ENCODE results near the gene SPATA46.

The SPATA46 gene

DNA sequence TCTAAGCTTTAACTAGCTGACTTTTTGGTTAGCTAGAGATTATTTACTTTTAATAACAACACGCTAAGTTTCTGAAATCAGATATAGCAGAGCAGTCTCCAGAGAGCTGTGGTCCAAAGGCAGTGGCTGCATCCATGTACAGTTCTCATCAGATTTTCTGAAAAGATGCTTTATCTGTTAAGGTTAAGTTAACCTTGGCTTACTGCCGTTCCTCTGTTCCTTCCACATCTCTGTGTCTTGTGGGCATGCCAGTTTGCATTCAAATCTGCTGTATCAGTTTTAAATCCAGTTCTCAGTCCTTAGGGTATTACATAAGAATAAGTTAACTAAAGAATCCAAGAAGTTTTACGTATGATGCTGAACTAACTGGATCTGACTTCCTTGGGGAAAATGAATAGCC, 46.8 kb downstream of the SPATA46 start:
- TF ChIP-seq FOXK2 (IDR thresholded peaks at IDR 0.05) (no peak), BHLHE40 (IDR thresholded peaks at IDR 0.05; ENCODE audit: borderline replicate concordance) (no peak), NFRKB (IDR thresholded peaks at IDR 0.05) (no peak), SP1 (IDR thresholded peaks at IDR 0.05) (no peak), TARDBP (IDR thresholded peaks at IDR 0.05) (no peak), ARNT (IDR thresholded peaks at IDR 0.05) (no peak), FOXA1 (IDR thresholded peaks at IDR 0.05) (no peak), CTBP1 (IDR thresholded peaks at IDR 0.05; ENCODE audit: borderline replicate concordance) (no peak), LEF1 (IDR thresholded peaks at IDR 0.05; ENCODE audit: borderline replicate concordance) (no peak), FOXM1 (IDR thresholded peaks at IDR 0.05; ENCODE audit: borderline replicate concordance) (no peak), SUZ12 (IDR thresholded peaks at IDR 0.05) (no peak), HDGF (IDR thresholded peaks at IDR 0.05; ENCODE audit: borderline replicate concordance) (no peak), ZNF384 (IDR thresholded peaks at IDR 0.05) (no peak), L3MBTL2 (conservative IDR thresholded peaks at IDR 0.05) (no peak)
- TF ChIP-seq, protein P1, sequence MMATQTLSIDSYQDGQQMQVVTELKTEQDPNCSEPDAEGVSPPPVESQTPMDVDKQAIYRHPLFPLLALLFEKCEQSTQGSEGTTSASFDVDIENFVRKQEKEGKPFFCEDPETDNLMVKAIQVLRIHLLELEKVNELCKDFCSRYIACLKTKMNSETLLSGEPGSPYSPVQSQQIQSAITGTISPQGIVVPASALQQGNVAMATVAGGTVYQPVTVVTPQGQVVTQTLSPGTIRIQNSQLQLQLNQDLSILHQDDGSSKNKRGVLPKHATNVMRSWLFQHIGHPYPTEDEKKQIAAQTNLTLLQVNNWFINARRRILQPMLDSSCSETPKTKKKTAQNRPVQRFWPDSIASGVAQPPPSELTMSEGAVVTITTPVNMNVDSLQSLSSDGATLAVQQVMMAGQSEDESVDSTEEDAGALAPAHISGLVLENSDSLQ (IDR thresholded peaks at IDR 0.05): no peak
- ChIA-PET CTCF (no interaction called here), POLR2A (no interaction called here)
- DNase-seq (ENCODE audit: extremely low spot score): no peak

DNA sequence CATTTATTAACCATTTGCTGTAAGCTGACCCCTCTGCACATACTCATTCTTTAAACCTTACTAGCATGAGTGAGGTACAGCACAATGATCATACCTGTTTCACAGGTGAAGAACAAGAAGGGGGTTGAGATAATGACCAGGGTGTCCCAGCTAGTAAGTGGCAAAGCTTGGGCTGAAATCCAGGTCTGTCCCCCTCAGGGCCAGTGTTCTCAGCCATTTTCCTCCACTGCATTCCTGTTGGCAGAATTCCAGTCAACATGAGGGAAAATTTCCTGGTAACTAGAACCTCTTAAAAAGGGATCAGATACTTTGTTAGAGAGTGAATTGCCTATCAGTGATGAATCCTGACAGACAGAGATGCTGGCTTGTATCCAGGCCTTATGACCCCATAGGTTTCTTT, 48.1 kb downstream of the SPATA46 start:
- no peak for DNase-seq (ENCODE audit: extremely low spot score)
- TF ChIP-seq HDGF (IDR thresholded peaks at IDR 0.05; ENCODE audit: borderline replicate concordance): no peak
- TF ChIP-seq ARNT (IDR thresholded peaks at IDR 0.05): no peak
- TF ChIP-seq FOXA1 (IDR thresholded peaks at IDR 0.05): no peak
- no peak for TF ChIP-seq CTBP1 (IDR thresholded peaks at IDR 0.05; ENCODE audit: borderline replicate concordance)
- TF ChIP-seq SP1 (IDR thresholded peaks at IDR 0.05): no peak
- TF ChIP-seq ZNF384 (IDR thresholded peaks at IDR 0.05): no peak
- no peak for TF ChIP-seq LEF1 (IDR thresholded peaks at IDR 0.05; ENCODE audit: borderline replicate concordance)
- TF ChIP-seq, protein P1 (IDR thresholded peaks at IDR 0.05): no peak
- TF ChIP-seq FOXM1 (IDR thresholded peaks at IDR 0.05; ENCODE audit: borderline replicate concordance): no peak
- TF ChIP-seq FOXK2 (IDR thresholded peaks at IDR 0.05): no peak
- no peak for TF ChIP-seq L3MBTL2 (conservative IDR thresholded peaks at IDR 0.05)
- no peak for TF ChIP-seq ELF4 (IDR thresholded peaks at IDR 0.05)
- TF ChIP-seq SUZ12 (IDR thresholded peaks at IDR 0.05): no peak
- TF ChIP-seq BHLHE40 (IDR thresholded peaks at IDR 0.05; ENCODE audit: borderline replicate concordance): no peak
- TF ChIP-seq TARDBP (IDR thresholded peaks at IDR 0.05): no peak
- no peak for TF ChIP-seq NFRKB (IDR thresholded peaks at IDR 0.05)
- ChIA-PET POLR2A (no interaction called here), CTCF (no interaction called here)

DNA sequence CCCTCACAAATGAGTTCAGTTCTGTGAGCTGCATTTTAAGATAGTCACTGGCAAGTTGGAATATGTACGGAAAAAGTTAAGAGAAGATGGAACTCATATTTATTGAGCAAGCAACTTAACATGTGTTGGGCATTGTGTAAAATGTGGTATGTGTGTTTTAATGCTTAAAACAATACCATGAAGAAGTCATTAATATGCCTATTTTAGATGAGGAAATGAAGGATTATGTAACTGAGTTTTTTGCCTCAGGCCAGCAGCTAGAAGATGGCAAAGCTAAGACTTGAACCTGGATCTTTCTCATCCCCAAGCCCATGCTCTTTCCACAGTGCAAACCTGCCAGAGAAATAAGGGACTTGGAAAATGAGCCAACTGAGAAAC, 48.9 kb downstream of the SPATA46 start:
- ChIA-PET CTCF (interaction anchor here (0.6 to 0.8 kb wide), 2 partner anchors 15 to 436 kb away, joined by 3 to 6 read pairs; no protein-coding TSS in a partner anchor), POLR2A (no interaction called here)
- TF ChIP-seq BHLHE40 (IDR thresholded peaks at IDR 0.05; ENCODE audit: borderline replicate concordance) (no peak), L3MBTL2 (conservative IDR thresholded peaks at IDR 0.05) (no peak), HDGF (IDR thresholded peaks at IDR 0.05; ENCODE audit: borderline replicate concordance) (no peak), FOXM1 (IDR thresholded peaks at IDR 0.05; ENCODE audit: borderline replicate concordance) (no peak), ELF4 (IDR thresholded peaks at IDR 0.05) (no peak), ARNT (IDR thresholded peaks at IDR 0.05) (no peak)
- no peak for DNase-seq (ENCODE audit: extremely low spot score)

DNA sequence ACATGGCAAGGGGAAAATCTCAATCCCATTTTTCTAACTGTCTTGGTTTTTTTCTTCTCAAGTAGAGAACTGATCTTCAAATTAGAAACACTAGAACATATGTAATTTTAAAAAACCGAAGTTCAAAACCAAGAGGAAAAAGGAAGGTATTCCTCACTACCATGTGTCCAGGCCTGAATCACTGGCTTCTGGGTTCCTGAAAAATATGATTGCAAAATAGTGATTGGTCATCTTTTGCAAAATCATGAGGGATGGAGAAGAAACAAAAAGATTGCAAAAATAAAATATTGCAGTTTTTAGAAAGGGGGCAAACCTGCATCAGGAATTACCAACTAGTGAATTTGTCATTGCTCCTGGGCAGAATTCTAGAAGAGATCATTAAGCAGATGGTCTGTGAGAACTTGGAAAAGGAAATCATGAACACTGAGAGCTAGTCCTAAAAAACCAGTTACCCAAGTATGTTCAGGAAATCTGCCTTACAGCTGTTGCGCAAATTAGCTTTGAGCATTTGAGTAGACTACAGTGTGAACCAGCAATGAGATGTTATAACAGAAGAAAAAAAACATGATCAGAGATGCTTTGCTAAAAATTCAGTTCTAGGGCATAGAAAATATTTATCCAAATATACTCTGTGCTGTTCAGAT, 49.4 kb downstream of the SPATA46 start:
- no peak for TF ChIP-seq ARNT (IDR thresholded peaks at IDR 0.05)
- no peak for TF ChIP-seq FOXA1 (IDR thresholded peaks at IDR 0.05)
- TF ChIP-seq, protein P1 (IDR thresholded peaks at IDR 0.05): no peak
- TF ChIP-seq SP1 (IDR thresholded peaks at IDR 0.05): no peak
- TF ChIP-seq ZNF384 (IDR thresholded peaks at IDR 0.05): no peak
- no peak for TF ChIP-seq CTBP1 (IDR thresholded peaks at IDR 0.05; ENCODE audit: borderline replicate concordance)
- TF ChIP-seq FOXM1 (IDR thresholded peaks at IDR 0.05; ENCODE audit: borderline replicate concordance): no peak
- no peak for TF ChIP-seq TARDBP (IDR thresholded peaks at IDR 0.05)
- TF ChIP-seq L3MBTL2 (conservative IDR thresholded peaks at IDR 0.05): no peak
- TF ChIP-seq NFRKB (IDR thresholded peaks at IDR 0.05): no peak
- TF ChIP-seq SUZ12 (IDR thresholded peaks at IDR 0.05): no peak
- no peak for TF ChIP-seq LEF1 (IDR thresholded peaks at IDR 0.05; ENCODE audit: borderline replicate concordance)
- TF ChIP-seq ELF4 (IDR thresholded peaks at IDR 0.05): no peak
- ChIA-PET POLR2A (no interaction called here), CTCF (interaction anchor here (0.6 to 0.8 kb wide), 2 partner anchors 15 to 435 kb away, joined by 3 to 6 read pairs; no protein-coding TSS in a partner anchor)
- DNase-seq (ENCODE audit: extremely low spot score): no peak

DNA sequence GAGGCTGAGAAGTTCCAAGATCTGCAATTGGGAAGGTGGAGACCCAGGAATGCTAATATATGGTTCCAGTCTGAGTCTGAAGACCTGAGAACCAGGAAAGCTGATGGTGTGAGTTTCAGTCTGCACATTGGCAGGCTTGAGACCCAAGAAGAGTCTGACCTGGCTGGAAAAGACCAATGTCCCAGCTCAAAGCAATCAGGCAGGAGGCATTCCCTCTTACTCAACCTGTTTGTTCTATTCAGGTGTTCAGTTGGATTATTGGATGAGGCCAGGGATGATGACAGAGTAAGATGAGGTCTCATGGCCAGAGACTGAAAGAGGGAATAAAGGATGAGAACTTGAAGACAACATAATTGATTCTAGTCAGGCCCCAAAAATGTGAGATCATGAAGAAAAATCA, 50.1 kb downstream of the SPATA46 start:
- POLR2A ChIA-PET: no interaction called here
- CTCF ChIA-PET: no interaction called here
- no peak for TF ChIP-seq TARDBP (IDR thresholded peaks at IDR 0.05)
- TF ChIP-seq ELF4 (IDR thresholded peaks at IDR 0.05): no peak
- TF ChIP-seq, protein P1 (IDR thresholded peaks at IDR 0.05): no peak
- TF ChIP-seq BHLHE40 (IDR thresholded peaks at IDR 0.05; ENCODE audit: borderline replicate concordance): no peak
- TF ChIP-seq SP1 (IDR thresholded peaks at IDR 0.05): no peak
- no peak for TF ChIP-seq CTBP1 (IDR thresholded peaks at IDR 0.05; ENCODE audit: borderline replicate concordance)
- TF ChIP-seq LEF1 (IDR thresholded peaks at IDR 0.05; ENCODE audit: borderline replicate concordance): no peak
- TF ChIP-seq ARNT (IDR thresholded peaks at IDR 0.05): no peak
- TF ChIP-seq SUZ12 (IDR thresholded peaks at IDR 0.05): no peak
- TF ChIP-seq FOXA1 (IDR thresholded peaks at IDR 0.05): no peak
- TF ChIP-seq L3MBTL2 (conservative IDR thresholded peaks at IDR 0.05): no peak
- TF ChIP-seq HDGF (IDR thresholded peaks at IDR 0.05; ENCODE audit: borderline replicate concordance): no peak
- TF ChIP-seq NFRKB (IDR thresholded peaks at IDR 0.05): no peak
- no peak for TF ChIP-seq FOXM1 (IDR thresholded peaks at IDR 0.05; ENCODE audit: borderline replicate concordance)
- no peak for TF ChIP-seq ZNF384 (IDR thresholded peaks at IDR 0.05)
- TF ChIP-seq FOXK2 (IDR thresholded peaks at IDR 0.05): no peak
- no peak for DNase-seq (ENCODE audit: extremely low spot score)
